Peyer's patch (tissue), 4 donors: ENCODE measurements around the gene PIAS4.

Experiments
- CTCF ChIP-seq, 6 experiments: fragments of 450-650 bp in 4 of 6; fragments of 200-600 bp in 2 of 6; sonication (generic) in 1 of 6; IDR thresholded peaks; one replicate each; pipeline ENCODE4 v1.5.1; 2017 to 2019; ENCODE audit warnings: antibody characterized with exemption in 6 of 6, mild to moderate bottlenecking in 3 of 6, moderate library complexity in 1 of 6
- POLR2A ChIP-seq, 2 donors: fragments of 450-650 bp; IDR thresholded peaks; one replicate each; pipeline ENCODE4 v1.5.1; 2017; ENCODE audit warnings: antibody characterized with exemption in 2 of 2, mild to moderate bottlenecking in 2 of 2, moderate library complexity in 2 of 2

- TF ChIP-seq CTCF (IDR thresholded peaks at IDR 0.05) (no peak), POLR2A (IDR thresholded peaks at IDR 0.05) (no peak)
Observed at GRCh38 chr19:3979289-3979673, 28.3 kb upstream of the PIAS4 start.
